ENCODE data around the gene RFLNA.

RFLNA gene

DNA sequence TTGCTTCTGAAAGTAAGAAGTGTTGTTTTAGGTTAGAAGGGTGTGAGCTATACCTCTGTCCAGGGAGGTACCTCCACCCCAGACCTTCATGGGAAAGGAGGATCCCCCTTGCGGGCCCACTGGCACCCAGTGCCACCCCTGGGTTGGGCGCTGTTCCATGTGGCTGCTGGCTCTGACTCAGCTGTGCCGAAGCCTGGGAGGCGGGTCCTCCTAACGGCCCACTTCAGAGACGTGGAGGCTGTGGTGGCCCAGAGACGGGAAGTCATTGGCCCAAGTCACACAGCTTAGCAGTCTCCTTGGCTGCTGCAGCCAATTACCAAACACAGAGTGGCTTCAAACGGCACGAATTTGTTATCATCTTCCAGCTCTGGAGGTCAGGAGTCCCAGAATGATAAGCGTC, 10.2 kb downstream of the RFLNA start:
- no peak for DNase-seq

DNA sequence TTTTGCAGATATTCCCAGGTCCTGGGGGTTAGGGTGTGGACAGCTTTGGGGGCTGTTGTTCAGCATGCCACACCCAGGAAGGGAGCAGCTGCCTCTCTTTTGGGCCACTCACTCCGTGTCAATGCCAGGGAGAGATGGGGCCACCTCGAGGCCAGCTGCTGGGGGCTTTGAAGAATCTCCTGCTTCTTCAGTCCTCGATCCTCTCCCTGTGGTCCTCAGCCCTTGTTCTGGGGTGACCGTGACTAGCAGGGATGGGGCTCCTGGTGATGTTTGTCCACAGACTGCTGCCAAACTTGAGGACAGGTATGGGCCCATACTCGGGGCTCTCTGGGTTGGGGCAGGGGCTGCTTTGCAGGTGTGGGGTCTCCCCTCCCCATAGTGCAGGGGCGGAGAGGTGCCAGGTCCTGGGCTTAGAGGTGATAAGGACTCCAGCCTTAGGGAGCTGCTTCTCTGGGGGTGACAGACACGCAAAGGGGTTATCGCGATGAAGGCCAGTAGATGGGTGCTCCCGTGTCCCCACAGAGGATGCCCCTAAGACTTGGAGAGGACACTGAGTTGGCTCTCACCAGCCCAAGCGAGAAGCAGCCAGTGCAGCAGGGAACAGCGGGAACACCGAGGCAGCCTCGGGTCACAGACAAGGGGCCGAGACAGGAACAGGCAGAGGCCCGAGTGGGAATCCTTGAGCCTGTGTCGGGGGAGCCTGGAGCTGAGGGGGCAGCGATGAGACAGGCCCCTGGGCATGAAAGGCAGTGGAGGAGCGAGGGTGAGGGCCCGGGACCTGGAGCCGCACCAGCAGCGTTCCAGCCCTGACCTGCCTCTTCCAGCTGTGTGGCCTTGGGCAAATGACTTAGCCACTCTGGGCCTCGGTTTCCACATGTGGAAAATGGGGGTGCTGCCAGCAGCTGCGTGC, 11.1 kb downstream of the RFLNA start:
- DNase-seq, result no peak

DNA sequence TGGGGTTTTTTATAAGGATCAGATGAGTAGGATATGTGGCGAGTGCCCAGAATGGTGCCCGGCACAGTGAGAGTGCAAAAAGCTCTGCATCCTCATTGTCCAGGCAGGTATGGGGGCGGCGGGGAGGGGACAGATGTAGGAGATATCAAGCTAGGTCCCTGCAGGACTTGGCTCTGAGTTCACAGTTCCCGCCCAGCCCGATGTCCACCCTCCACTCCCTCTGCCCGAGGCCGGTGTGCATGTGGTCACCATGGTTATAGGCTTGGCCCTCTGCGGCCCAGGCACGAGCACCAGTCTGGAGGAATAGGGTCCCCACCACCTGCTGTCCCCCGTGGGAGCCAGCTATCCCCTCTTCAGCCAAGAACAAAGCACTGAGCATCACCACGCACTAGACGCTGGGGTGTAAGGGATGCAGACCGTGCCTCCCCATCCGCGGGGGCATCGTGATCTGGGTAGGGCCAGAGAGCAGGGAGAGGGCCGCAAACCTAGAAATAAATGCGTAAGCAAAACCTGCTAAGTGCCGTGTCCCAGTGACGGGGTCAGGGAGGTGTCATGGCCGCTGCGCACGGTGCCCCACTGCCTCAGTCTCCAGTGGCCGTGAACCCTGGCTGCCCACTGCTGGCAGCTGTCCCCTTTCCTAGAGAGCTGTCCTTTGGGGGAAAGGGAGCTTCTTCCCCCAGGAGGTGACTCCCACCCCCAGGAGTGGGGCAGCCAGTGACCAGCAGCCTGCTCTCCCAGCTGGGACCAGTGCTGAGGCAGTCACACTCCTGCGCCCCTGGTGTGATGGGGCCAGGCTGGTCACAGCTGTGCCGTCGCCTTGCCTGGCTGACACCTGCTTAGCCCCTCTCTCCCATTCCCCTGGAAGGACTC, 12.0 kb downstream of the RFLNA start:
- no peak for DNase-seq

DNA sequence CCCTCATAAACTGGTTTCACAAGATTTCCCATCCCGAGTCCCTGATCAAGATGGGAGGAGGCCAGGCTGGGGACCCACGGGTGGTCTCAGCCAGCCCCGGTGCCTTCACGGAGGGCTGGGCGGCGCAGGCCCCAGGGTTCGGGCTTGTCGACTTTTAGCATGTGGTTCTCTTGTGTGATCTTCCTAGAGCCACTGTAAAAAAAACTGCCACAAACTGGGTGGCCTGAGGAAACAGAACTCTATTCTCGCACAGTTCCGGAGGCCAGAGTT, 12.6 kb downstream of the RFLNA start:
- DNase-seq, result no peak

DNA sequence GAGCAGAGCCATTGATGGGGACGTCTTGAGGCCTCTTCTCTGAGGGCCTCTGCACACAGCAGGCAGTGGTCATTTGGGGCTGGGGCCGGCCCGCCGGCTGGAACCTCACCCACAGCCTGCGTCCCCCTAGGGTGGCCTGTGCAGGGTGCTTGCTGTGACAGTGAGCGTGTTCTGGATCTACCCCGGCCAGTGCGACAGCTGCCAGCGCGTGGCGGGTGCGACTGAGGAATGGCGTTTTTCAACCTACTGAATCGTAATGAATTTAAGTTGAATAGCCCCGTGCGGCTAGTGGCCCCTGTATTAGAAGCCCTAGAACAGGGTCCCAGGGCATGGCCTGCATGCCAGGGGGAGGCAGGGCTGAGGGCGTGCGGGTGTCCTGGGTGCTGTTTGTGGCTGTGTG, 13.8 kb downstream of the RFLNA start:
- no peak for DNase-seq

DNA sequence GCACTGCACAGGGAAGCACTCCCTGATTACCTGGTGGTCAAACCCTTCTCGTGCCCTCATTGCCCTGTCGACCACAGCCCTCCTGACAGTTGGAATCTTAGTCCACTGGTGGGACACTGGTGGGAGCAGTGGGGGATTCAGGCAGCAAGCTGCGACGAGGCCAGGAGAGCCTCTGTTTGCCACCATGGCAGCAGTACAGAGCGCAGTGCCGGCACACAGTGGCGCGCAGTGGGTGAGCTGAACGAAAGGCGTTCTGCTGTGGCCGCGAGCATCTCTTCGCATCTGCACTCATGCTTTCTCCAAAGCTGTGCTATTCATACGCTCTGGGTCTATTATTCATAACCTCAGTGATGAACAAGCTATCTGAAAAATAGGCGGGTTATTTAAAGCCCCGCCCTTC, 14.3 kb downstream of the RFLNA start:
- no peak for DNase-seq

DNA sequence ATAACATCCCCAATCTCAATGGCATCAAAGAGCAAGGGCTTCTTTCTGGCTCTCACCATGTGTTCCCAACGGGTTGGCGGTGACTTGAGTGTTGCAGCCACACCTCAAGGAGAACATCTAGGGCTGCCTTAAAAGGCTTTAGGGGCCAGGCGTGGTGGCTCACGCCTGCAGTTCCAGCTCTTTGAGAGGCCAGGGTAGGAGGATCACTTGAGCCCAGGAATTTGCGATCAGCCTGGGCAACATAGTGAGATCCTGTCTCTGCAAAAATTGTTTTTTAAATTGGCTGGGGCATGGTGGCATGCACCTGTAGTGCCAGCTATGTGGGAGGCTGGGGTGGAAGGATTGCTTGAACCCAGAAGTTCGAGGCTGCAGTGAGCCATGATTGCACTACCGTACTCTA, 14.9 kb downstream of the RFLNA start:
- no peak for DNase-seq

DNA sequence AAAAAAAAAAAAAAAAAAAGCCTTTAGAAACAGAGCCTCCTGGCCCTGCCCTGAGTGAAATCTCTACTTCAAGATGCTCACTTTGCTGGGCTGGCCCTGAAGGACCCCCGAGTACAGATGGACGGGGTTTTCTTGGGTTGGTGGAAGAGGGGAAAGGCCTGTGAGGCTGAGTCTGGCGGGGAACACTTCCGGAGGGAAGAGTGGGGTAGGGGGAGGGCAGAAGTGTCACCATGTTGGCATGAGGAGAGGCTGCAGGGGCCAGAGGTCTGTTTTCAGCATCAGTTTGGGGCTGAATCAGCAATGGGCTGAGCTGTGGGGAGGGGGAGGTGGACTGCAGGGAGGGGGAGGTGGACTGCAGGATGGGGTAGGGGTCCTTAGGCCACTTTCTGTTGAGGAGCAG, 15.3 kb downstream of the RFLNA start:
- DNase-seq, result no peak

DNA sequence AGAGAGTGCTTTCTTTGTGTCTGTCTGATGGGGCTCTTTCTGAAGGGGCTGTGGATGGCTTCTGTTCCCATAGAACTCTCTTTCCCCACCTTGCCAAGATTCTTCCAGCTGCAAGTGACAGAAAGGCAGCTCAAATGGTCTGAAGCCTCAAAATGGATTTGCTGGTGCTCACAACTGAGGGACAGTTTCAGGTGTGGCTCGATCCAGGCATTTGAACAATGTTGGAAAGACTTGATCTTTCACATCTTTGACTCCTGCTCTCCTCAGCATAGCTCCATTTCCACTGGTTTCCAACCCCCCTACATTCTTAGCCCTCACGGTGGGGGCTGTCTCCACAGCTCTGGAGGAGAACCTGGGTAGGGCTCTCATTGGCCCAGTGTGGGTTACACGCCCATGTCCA, 15.9 kb downstream of the RFLNA start:
- DNase-seq, result no peak

DNA sequence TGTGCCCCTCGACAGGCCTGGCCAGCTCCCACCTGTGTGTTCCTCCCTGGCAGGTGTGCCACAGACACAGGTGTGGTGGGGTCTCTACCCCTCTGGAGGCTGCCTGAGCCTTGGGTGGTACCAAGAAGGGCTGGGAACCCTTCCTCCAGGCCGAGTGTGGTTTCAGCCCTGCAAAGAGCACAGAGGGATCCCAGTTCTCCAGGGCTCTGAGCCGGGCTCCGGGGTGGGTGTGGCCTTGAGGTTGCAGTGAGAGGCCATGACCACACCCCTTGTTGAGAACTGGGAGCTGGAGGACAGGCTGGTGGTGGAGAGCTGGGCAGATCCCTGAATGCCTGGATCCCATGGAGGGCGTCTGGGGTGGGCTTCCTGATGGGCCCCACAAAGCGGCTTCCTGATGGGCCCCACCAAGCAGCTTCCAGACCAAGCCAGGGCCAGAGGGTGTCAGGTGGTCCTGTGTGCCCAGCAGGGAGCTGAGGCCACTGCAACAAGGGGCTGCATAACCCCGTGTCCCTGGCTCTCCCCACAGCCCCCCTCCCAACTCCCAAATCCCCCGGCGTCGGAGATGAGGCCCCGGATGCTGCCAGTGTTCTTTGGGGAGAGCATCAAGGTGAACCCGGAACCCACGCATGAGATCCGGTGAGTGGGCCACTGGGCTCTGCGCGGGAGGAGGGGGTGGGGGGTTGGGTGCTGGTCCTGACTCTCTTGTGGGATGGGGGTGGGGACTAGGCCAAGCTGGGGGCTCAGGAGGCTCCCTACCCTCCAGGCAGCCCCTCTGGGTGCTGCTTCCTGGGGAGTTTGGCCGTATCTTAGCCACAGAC, 16.6 kb downstream of the RFLNA start:
- no peak for DNase-seq

DNA sequence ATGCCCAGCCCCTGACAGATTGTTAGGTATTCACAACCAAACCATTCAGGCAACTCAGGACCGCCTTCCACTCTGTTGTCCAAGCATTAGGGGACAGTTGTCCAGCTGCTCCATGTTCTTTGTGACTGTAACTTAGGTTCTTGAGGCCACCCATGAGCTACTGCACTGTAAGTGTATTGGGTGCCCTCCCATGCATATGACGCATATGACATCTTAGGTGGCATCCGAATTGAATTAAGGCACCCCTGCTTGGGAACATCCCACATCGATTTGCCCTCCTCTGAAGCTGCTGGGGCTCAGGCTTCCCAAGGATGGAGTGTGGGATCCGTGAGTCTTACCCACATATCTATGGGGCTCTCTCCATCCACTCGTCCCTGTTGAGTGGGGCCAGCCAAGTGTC, 17.7 kb downstream of the RFLNA start:
- DNase-seq, result no peak

DNA sequence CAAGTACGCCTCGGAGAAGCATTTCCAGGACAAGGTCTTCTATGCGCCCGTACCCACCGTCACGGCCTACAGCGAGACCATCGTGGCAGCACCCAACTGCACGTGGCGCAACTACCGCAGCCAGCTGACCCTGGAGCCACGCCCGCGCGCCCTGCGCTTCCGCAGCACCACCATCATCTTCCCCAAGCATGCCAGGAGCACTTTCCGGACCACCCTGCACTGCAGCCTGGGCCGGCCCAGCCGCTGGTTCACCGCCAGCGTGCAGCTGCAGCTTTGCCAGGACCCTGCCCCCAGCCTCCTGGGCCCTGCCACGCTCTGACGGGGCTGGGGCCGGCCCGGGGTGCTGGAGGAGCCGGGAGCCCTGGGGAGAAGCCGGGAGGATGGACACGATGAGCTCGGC, 19.3 kb downstream of the RFLNA start:
- DNase-seq, result no peak

DNA sequence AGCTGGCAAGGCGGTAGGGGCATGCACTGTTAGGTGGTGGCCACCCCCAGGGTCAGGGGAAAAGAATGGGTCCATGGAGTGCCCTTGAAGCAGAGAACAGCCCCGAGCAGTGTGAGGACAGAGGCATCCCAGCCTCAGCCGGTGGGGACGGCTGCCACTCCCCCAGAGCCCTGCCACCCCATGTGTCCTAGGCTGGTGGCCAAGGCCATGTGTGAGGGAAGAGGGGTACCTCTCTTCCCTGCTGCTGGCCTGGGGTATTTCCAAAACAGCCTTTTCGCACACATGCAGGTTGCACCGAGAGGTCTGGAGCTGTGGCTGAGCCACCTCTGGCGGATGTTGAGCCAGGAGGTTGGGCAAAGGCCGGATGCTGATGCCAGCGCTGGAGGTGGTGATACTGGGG, 19.9 kb downstream of the RFLNA start:
- DNase-seq, result no peak

DNA sequence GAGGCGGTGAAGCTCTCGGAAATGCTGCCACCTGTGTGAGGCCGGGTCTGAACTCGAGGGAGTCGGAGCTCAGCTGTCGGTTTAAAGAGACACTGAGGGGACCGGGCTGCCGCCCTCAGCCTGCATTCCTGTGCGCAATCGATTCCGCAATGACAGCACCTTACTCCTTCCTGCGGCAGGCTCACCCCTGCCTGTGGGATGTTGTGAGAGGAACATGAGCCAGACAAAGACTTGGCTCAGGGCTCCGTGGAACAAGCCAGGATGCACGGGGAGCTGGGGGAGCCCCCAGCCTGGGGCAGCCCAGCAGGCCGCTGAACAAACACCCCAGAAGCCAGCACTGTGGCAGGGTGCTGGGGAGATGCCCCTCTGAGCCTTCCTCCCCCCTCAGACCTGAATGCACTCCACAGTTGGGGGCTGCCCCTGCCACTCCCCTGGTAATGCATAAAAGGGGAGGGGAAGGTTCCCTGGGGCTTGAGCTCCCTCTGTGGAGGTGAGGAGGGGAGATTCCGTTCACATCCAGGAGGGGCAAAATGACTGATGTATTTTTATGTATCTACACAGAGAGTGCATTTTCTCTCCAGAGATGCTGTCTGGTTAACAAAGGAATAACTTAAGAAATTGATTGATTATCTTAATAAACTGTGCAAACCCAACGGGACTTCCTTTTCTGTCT, 20.6 kb downstream of the RFLNA start:
- no peak for DNase-seq

DNA sequence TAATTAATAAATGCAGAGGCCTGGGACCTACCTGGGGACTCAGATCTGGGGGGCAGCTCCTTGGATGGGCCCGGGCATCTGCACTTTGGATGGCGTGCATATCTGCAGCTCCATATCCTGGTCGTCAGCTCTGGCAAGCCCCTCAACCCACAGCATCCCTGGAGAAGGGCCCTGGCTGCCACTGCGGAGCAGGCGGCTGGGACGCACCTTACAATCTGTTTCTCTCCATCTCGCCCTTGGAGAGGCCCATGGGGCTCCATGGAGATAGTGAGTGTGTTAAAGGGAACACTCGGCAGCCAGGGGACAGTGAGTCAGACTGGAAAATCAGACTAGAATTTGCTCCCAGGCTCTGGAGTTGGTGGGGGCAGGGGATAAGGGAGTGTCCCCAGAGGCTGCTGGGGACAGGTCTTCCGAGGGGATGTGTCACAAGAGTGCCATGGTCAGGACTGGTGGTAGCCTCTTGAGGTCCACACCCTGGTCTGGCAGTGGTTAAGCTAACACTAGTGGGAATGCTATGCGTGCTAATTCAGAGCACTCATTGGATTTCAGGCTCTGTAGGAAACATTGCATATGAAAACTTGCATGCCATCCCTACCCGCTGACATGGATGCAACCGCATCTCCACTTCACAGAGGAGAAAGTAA, 21.5 kb downstream of the RFLNA start:
- no peak for DNase-seq

DNA sequence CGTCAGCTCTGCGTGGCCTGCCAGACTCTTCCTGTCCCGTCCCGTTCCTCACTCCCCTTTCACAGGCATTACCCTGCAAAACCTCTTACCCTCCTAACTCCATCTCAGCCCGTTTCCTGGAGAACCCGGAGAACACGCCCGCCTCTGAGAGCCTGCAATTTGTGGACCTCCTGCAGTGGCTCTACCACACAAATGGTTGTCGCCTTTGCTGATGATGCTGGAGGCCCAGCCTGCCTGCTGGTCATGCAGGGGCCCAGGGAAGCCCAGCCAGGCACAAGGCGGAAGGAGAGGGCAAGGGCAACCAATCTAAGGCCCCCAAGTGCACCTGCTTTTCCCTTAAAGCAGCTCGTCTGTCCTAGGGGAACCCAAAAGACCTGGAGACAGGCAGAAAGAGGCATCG, 22.5 kb downstream of the RFLNA start:
- DNase-seq, result no peak

DNA sequence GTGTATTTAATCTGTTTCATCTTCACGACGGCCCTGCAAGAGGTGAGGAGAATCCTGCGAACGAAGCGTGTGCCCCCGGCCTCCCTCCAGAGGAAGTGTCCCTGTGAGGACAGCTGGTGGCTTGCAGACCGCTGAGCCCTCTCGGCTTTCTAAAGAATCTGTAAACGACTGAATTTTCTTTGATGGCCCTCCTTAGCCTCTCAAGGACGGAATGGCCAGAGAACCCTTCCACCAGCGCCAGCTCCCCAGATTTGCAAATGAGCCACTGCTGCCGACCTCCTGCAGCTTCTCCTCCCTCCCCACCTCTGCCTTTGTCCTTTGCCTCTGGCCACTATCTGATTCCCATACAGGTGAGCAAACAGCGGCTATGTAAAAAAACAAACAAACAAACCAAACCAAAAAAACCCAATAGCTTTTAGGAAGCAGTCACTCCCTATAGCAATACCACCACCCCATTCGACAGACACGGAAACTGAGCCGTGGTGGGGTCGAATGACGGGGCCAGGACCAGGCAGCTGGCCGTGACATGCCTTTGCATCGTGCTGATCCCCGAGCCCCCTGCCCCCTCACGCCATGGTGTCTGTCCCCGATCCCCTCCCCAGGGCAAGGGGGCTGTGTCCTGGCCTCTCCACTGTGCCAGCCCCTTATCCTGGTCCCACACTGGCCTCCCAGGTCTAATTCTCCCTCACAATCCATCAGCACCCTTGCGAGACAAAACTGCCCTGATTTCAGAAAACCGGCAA, 23.6 kb downstream of the RFLNA start:
- DNase-seq, result no peak

DNA sequence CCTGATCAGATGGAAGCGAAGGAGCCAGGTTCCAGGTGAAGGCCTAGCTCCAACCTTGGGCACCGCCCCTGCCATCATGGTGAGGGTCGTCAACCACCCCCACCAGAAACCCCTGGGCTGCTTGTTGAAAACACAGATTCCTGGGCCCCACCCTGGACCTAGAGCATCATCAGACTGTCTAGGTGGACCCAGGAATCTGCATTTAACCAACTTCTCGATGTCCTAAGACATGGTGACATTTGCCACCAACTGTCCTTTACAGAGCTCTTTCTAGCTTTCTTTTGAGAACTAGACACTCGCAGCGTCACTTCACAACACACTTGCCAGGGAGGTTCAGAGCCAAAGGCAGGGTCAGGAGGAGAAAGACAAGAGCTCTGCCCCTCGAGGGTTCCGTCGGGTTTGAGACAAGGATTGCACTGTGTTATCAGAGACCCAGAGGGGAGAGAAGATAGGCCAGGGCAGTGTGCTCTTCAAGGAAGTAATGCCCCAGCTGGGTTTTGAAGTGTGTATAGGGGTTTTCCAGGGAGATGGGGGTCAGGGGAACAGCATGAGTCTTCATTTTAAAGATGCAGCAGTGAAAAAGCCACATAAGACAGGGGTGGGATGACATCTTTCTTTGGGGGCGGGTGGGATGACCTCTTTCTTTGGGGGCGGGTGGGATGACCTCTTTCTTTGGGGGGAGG, 24.6 kb downstream of the RFLNA start:
- DNase-seq, result no peak

DNA sequence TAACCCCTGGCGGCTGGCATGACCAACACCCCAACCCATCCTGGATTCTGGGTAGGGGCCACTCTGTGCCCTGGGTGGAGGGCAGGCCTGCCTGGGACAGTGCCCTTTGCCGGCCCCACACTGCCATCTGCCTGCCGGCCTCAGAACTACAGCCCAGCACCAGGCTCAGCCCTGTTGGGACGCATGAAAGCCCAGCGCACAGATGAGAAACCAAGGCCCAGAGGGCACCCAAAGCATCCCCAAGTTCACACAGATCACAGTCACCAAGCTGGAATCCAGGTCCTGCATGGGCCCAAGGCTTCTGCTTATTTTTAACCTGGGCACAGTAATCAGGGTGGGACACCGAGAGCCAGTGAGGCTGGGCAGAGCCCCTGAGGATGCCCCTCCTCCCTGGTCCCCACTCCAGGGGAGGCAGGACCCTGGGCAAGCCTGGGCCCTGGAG, 26.2 kb downstream of the RFLNA start:
- DNase-seq, result peak; percentile 40 to 53

DNA sequence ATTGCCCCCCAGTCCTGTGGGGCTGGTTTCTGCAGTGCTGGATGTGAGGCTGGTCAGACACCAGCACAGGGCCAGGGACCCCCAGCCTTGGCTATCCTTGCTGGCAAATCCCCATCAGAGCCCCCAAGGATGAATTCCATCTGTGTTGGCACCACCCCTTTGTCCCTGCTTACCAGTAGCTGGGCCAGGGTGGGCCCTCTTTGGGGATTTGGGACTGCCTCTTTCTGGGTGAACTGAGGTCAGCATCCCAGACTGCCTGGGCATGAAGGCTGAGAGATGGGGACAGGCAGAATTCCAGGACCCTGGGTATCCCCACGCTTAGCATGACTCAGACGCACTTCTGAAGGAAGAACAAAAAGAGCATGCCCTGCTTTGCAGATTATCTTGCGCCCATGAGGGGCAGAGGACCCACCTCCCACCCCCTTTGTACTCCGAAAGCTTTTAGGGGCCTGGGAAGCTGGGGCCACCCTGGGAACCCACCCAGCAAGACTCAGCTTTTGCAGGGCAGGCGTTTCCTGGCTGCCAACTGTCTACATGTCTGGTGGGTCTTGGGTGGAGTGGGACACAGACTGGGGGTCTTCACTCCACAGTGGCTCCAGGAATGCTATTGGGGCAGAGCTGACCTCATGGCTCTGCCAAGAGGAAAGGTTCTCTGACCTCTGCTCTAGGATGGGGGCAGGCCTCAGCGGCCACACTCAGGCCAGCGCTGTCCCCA, 26.8 kb downstream of the RFLNA start:
- DNase-seq, result no peak

Data from CD4-positive, alpha-beta T cell treated with Interferon alpha-2 for 1 hour (primary cell).